Neuronal stem cell (in vitro differentiated cells): ENCODE data around the gene PRDM15.

Source experiments
- DNase-seq: peaks from one replicate; pipeline ENCODE4 v3.0.0-alpha.2; 2013; ENCODE audit warnings: low spot score
- H2AFZ ChIP-seq: one replicate; pipeline ENCODE4 v1.6.1; 2013; ENCODE audit warnings: mild to moderate bottlenecking, low read length, inconsistent platforms
- H2AK5ac ChIP-seq: 2 replicates; pipeline ENCODE4 v1.6.1; 2013; ENCODE audit warnings: low read depth, mild to moderate bottlenecking, inconsistent platforms, low read length, moderate library complexity, mixed read lengths
- H2BK120ac ChIP-seq: 2 replicates; pipeline ENCODE4 v1.6.1; 2013; ENCODE audit warnings: low read depth, mild to moderate bottlenecking, inconsistent platforms, low read length, moderate library complexity, mixed read lengths
- H2BK12ac ChIP-seq: one replicate; pipeline ENCODE4 v1.6.1; 2013; ENCODE audit warnings: low read length, inconsistent platforms
- H2BK15ac ChIP-seq: 2 replicates; pipeline ENCODE4 v1.6.1; 2013; ENCODE audit warnings: mild to moderate bottlenecking, low read length, inconsistent platforms, mixed read lengths
- H2BK5ac ChIP-seq: one replicate; pipeline ENCODE4 v1.6.1; 2013; ENCODE audit warnings: inconsistent platforms, mild to moderate bottlenecking, low read length, moderate library complexity
- H3K14ac ChIP-seq: one replicate; pipeline ENCODE4 v1.6.1; 2013; ENCODE audit warnings: low read length, inconsistent platforms
- H3K18ac ChIP-seq: 2 replicates; pipeline ENCODE4 v1.6.1; 2013; ENCODE audit warnings: low read length, inconsistent platforms
- H3K23ac ChIP-seq: 2 replicates; pipeline ENCODE4 v1.6.1; 2013; ENCODE audit warnings: low read depth, mild to moderate bottlenecking, mixed read lengths, low read length, inconsistent platforms; ENCODE audit not compliant: poor library complexity
- H3K27ac ChIP-seq: replicated peaks from 3 replicates; pipeline ENCODE4 v1.5.1; 2013; ENCODE audit warnings: low read length, inconsistent platforms
- H3K27me3 ChIP-seq, 3 experiments: 2 replicates each; pipeline ENCODE4 v1.6.1; 2013; ENCODE audit warnings: low read length in 3 of 3, mild to moderate bottlenecking in 2 of 3, inconsistent platforms in 1 of 3, low read depth in 1 of 3, mixed read lengths in 1 of 3, moderate library complexity in 1 of 3; ENCODE audit not compliant: control insufficient read depth in 3 of 3, insufficient read depth in 3 of 3
- H3K36me3 ChIP-seq, 2 donors: replicated peaks in 1 of 2; 2 replicates each; pipeline ENCODE4 v1.6.1; 2013; ENCODE audit warnings: low read length in 2 of 2; ENCODE audit not compliant: control insufficient read depth in 2 of 2, insufficient read depth in 2 of 2
- H3K4ac ChIP-seq: 2 replicates; pipeline ENCODE4 v1.6.1; 2013; ENCODE audit warnings: inconsistent platforms, mild to moderate bottlenecking, low read length, moderate library complexity
- H3K4me1 ChIP-seq, 2 donors: 1 replicate in 1 of 2; 2 replicates in 1 of 2; pipeline ENCODE4 v1.6.1; 2013; ENCODE audit warnings: low read length in 2 of 2, low read depth in 1 of 2; ENCODE audit not compliant: control insufficient read depth in 2 of 2, insufficient read depth in 1 of 2
- H3K4me2 ChIP-seq: one replicate; pipeline ENCODE4 v1.6.1; 2013; ENCODE audit warnings: mild to moderate bottlenecking, low read length, inconsistent platforms; ENCODE audit not compliant: insufficient read depth, poor library complexity, severe bottlenecking
- H3K4me3 ChIP-seq, 2 donors: 2 replicates each; pipeline ENCODE4 v1.5.1; 2013; ENCODE audit warnings: low read length in 2 of 2, mild to moderate bottlenecking in 2 of 2, inconsistent platforms in 1 of 2, moderate library complexity in 1 of 2
- H3K79me1 ChIP-seq: one replicate; pipeline ENCODE4 v1.6.1; 2013; ENCODE audit warnings: low read depth, mild to moderate bottlenecking, inconsistent platforms, low read length, moderate library complexity
- H3K9ac ChIP-seq: one replicate; pipeline ENCODE4 v1.6.1; 2013; ENCODE audit warnings: mild to moderate bottlenecking, low read depth, low read length, inconsistent platforms; ENCODE audit not compliant: poor library complexity
- H3K9me3 ChIP-seq, 2 donors: replicated peaks in 1 of 2; 2 replicates each; pipeline versions ENCODE3 to v1.6.1; 2013; ENCODE audit warnings: low read length in 2 of 2, mild to moderate bottlenecking in 2 of 2, inconsistent platforms in 1 of 2, low read depth in 1 of 2, mixed read lengths in 1 of 2, moderate library complexity in 1 of 2; ENCODE audit not compliant: control insufficient read depth in 2 of 2, insufficient read depth in 1 of 2
- H4K8ac ChIP-seq: one replicate; pipeline ENCODE4 v1.6.1; 2013; ENCODE audit warnings: low read depth, mild to moderate bottlenecking, inconsistent platforms, low read length, moderate library complexity
- H4K91ac ChIP-seq: one replicate; pipeline ENCODE4 v1.6.1; 2013; ENCODE audit warnings: low read length, low read depth, mild to moderate bottlenecking, inconsistent platforms; ENCODE audit not compliant: poor library complexity
- WGBS, 2 donors: extraction: QIAGEN DNeasy Blood & Tissue Kit; methylation state at CpG; one replicate each; pipeline ENCODE4 v1.1.7; 2013; ENCODE audit warnings: missing lambda C conversion rate in 2 of 2, mixed read lengths in 1 of 2; ENCODE audit not compliant: insufficient read length in 2 of 2, insufficient replicate concordance in 1 of 2; ENCODE audit errors: extremely low coverage in 2 of 2; 5-methylcytosine and 5-hydroxymethylcytosine counted together

Gene PRDM15

GRCh38 chr21:41875086-41875485, 4.1 kb downstream of the PRDM15 start:
- Histone ChIP-seq H3K27ac (no peak overlapping the region), H3K4me2 (no peak overlapping the region), H2BK15ac (no peak overlapping the region), H3K36me3 (peaks cover 0 to 2% of the 10 kb centered on the region in 2 donors), H3K4ac (no peak overlapping the region), H3K4me1 (peaks cover 8% of the 10 kb centered on the region in 2 donors), H3K79me1 (peaks cover 5% of the 10 kb centered on the region), H3K4me3 (no peak overlapping the region), H3K23ac (no peak overlapping the region), H3K27me3 (no peaks in the 10 kb centered on the region), H3K9ac (no peak overlapping the region), H3K18ac (no peak overlapping the region), H3K9me3 (no peaks in the 10 kb centered on the region), H4K91ac (no peak overlapping the region), H3K14ac (no peak overlapping the region), H4K8ac (no peak overlapping the region), H2BK5ac (no peak overlapping the region), H2BK120ac (no peak overlapping the region), H2BK12ac (no peak overlapping the region), H2AFZ (no peak overlapping the region), H2AK5ac (no peak overlapping the region)
- no peak for DNase-seq
- WGBS, 2 donors: no CpG with 5 or more reads among the region's 8 CpGs

- no peak for DNase-seq
- H3K9ac ChIP-seq: no peak overlapping the region
- no peak overlapping the region for H2BK15ac ChIP-seq
- H3K27ac ChIP-seq: no peak overlapping the region
- H3K4me1 ChIP-seq: peaks cover 8 to 10% of the 10 kb centered on the region in 2 donors
- H2BK12ac ChIP-seq: no peak overlapping the region
- H3K4me3 ChIP-seq: no peak overlapping the region
- no peak overlapping the region for H2AFZ ChIP-seq
- H2AK5ac ChIP-seq: no peak overlapping the region
- H3K27me3 ChIP-seq: no peaks in the 10 kb centered on the region
- H3K4me2 ChIP-seq: no peak overlapping the region
- no CpG with 5 or more reads among the region's 11 CpGs for WGBS, 2 donors
- H3K14ac ChIP-seq: no peak overlapping the region
- H3K23ac ChIP-seq: no peak overlapping the region
- H4K8ac ChIP-seq: no peak overlapping the region
- H3K18ac ChIP-seq: no peak overlapping the region
- H3K36me3 ChIP-seq: peaks cover 0 to 2% of the 10 kb centered on the region in 2 donors
- no peak overlapping the region for H2BK120ac ChIP-seq
- no peak overlapping the region for H2BK5ac ChIP-seq
- H3K9me3 ChIP-seq: no peaks in the 10 kb centered on the region
- peaks cover 5% of the 10 kb centered on the region for H3K79me1 ChIP-seq
- no peak overlapping the region for H3K4ac ChIP-seq
- no peak overlapping the region for H4K91ac ChIP-seq
Measured at GRCh38 chr21:41874611-41875010, 4.5 kb downstream of the PRDM15 start.

- Histone ChIP-seq H2BK12ac (no peak overlapping the region), H3K36me3 (peaks cover 0 to 2% of the 10 kb centered on the region in 2 donors), H2BK15ac (no peak overlapping the region), H2AFZ (no peak overlapping the region), H3K4me2 (no peak overlapping the region), H3K79me1 (peaks cover 5% of the 10 kb centered on the region), H4K91ac (no peak overlapping the region), H3K4me1 (peaks cover 8 to 10% of the 10 kb centered on the region in 2 donors), H2BK120ac (no peak overlapping the region), H2BK5ac (no peak overlapping the region), H3K18ac (no peak overlapping the region), H3K14ac (no peak overlapping the region), H3K4ac (no peak overlapping the region), H3K27me3 (no peaks in the 10 kb centered on the region), H3K27ac (no peak overlapping the region), H4K8ac (no peak overlapping the region), H3K23ac (no peak overlapping the region), H2AK5ac (no peak overlapping the region), H3K9me3 (no peaks in the 10 kb centered on the region), H3K9ac (no peak overlapping the region), H3K4me3 (no peak overlapping the region)
- DNase-seq: no peak
- WGBS, 2 donors: no CpG with 5 or more reads among the region's 6 CpGs
Measured at GRCh38 chr21:41873426-41873825, 5.7 kb downstream of the PRDM15 start.

GRCh38 chr21:41873005-41873404, 6.1 kb downstream of the PRDM15 start:
- no peak overlapping the region for H2BK5ac ChIP-seq
- H3K79me1 ChIP-seq: peaks cover 4% of the 10 kb centered on the region
- H3K4me1 ChIP-seq: peaks cover 6 to 10% of the 10 kb centered on the region in 2 donors
- no peak overlapping the region for H3K4me2 ChIP-seq
- H2BK15ac ChIP-seq: no peak overlapping the region
- H4K8ac ChIP-seq: no peak overlapping the region
- no peak overlapping the region for H4K91ac ChIP-seq
- H2BK120ac ChIP-seq: no peak overlapping the region
- H3K36me3 ChIP-seq: peaks cover 0 to 2% of the 10 kb centered on the region in 2 donors
- H3K9me3 ChIP-seq: no peaks in the 10 kb centered on the region
- H3K18ac ChIP-seq: no peak overlapping the region
- no CpG with 5 or more reads among the region's 13 CpGs for WGBS, 2 donors
- no peak overlapping the region for H3K27ac ChIP-seq
- peak overlapping the region; percentile 7 for H3K9ac ChIP-seq
- no peak overlapping the region for H2AFZ ChIP-seq
- DNase-seq: no peak
- no peak overlapping the region for H3K23ac ChIP-seq
- H2BK12ac ChIP-seq: no peak overlapping the region
- H3K4ac ChIP-seq: no peak overlapping the region
- no peak overlapping the region for H3K4me3 ChIP-seq
- no peak overlapping the region for H2AK5ac ChIP-seq
- no peak overlapping the region for H3K14ac ChIP-seq
- H3K27me3 ChIP-seq: no peaks in the 10 kb centered on the region
